Activated naive CD8-positive, alpha-beta T cell treated with anti-CD3 and anti-CD28 coated beads for 36 hours (primary cell): ENCODE data around the gene LINGO1. TPM values are rescaled to one million over a fixed set of nuclear protein-coding genes. Genes with fewer than 3 reads are reported as not detected.

Source experiments
- DNase-seq: peaks from one replicate; pipeline ENCODE4 v3.0.0; 2021
- H3K27ac Mint-ChIP-seq: one replicate; pipeline ENCODE4 v1.8.0; 2022; ENCODE audit warnings: mild to moderate bottlenecking, moderate library complexity, mixed read lengths
- H3K27me3 Mint-ChIP-seq: one replicate; pipeline ENCODE4 v1.8.0; 2022; ENCODE audit warnings: mild to moderate bottlenecking, mixed read lengths
- H3K36me3 Mint-ChIP-seq: one replicate; pipeline ENCODE4 v1.8.0; 2021; ENCODE audit warnings: mild to moderate bottlenecking, mixed read lengths
- H3K4me1 Mint-ChIP-seq: one replicate; pipeline ENCODE4 v1.8.0; 2021; ENCODE audit warnings: mixed read lengths
- H3K4me3 Mint-ChIP-seq: one replicate; pipeline ENCODE4 v1.8.0; 2022; ENCODE audit warnings: mild to moderate bottlenecking, moderate library complexity, mixed read lengths
- H3K9me3 Mint-ChIP-seq: one replicate; pipeline ENCODE4 v1.8.0; 2022; ENCODE audit warnings: mixed read lengths
- total RNA-seq, 2 experiments: library from RNA; stranded (reverse); gene quantifications; one replicate each; pipeline ENCODE4 v1.2.3, GENCODE V29; 2021

The LINGO1 gene
- total RNA-seq, 2 experiments from 2014 or later = not detected

DNA sequence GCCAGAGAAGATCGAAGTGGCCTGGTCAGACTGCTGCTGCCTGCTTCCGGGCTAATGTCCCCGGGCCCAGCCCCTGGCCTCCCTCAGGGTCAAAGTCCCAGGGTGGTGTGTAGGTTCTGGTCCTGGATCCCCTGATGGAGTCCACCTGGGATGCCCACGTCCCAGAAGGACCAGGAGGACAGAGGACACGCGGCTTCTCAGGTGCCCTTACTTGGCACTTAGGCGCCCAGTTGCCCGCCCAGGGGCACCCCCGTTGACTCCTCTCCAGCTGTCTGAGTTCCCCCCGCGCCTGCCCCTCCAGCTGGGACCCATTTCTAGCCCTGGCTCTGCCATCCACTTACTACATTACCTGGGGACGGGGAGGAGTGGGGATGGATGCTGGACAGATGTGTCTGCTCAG, 44.6 kb downstream of the LINGO1 start:
- H3K4me1 Mint-ChIP-seq = no peaks in the 10 kb centered on the region
- no peak overlapping the region for H3K4me3 Mint-ChIP-seq
- no peak for DNase-seq
- H3K27ac Mint-ChIP-seq = no peak overlapping the region
- H3K9me3 Mint-ChIP-seq = no peaks in the 10 kb centered on the region
- no peaks in the 10 kb centered on the region for H3K27me3 Mint-ChIP-seq
- no peaks in the 10 kb centered on the region for H3K36me3 Mint-ChIP-seq

- Mint-ChIP-seq H3K36me3 (no peaks in the 10 kb centered on the region), H3K4me3 (no peak overlapping the region), H3K27me3 (no peaks in the 10 kb centered on the region), H3K9me3 (no peaks in the 10 kb centered on the region), H3K27ac (no peak overlapping the region), H3K4me1 (no peaks in the 10 kb centered on the region)
- DNase-seq = no peak
These were observed 48.0 kb downstream of the LINGO1 start for GRCh38 chr15:77584691-77585090.

GRCh38 chr15:77584201-77584600, 48.5 kb downstream of the LINGO1 start:
- Mint-ChIP-seq H3K27ac (no peak overlapping the region), H3K27me3 (no peaks in the 10 kb centered on the region), H3K9me3 (no peaks in the 10 kb centered on the region), H3K4me3 (no peak overlapping the region), H3K4me1 (no peaks in the 10 kb centered on the region), H3K36me3 (no peaks in the 10 kb centered on the region)
- DNase-seq = no peak

DNA sequence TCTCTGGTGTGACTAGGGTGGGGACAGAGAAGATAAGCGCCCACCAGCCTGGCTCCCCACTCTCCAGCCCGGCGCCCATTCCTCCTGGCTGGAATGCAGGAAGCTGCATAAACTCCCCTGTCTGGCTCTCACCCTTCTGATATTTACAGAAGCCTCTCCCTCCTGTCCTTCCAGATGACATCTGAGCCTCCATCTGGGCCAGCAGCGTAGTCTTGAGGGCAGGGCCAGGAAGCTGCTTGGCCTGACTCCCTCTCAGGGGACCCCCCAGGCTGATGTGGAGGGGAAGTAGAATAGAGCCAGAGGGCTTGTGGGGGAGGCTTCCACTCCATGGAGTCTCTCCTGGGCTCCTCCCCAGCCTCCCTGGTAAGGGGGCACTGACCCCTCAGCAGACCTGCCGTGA, 49.9 kb downstream of the LINGO1 start:
- no peak for DNase-seq
- Mint-ChIP-seq H3K4me1 (no peaks in the 10 kb centered on the region), H3K4me3 (no peak overlapping the region), H3K27me3 (no peaks in the 10 kb centered on the region), H3K9me3 (no peaks in the 10 kb centered on the region), H3K36me3 (no peaks in the 10 kb centered on the region), H3K27ac (no peak overlapping the region)

DNA sequence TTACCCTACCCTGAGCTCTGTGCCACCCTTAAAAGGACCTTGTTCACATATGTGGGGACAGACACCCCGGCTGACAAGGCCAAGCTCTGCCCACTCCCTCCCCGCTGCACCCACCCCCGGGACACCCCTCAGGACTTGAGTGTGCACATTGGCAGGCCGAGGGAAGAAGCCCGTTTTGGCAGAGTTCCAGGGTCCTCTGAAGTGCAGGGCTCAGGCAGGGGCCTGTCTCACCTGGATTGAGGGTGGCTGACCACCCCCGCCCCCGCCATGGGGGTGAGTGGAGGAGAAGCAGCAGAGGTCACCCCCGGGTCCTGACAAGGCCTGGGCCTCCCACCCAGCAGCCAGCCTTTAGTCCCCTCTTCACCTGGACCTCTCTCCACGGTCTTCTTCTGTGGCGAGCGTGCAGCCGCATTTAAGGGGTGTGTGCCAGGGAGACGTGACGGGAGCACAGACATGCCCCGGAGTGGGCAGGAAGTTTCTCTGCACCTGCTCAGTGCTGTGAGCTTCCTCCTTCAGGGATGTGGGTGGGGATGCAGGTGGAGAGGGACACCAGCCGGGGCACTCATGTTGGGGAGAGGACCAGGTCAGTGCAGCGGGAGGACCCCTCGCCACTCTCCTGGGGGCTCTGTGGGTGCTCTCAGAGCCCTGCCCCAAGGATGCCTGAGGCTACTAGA, 50.7 kb downstream of the LINGO1 start:
- H3K27ac Mint-ChIP-seq = no peak overlapping the region
- no peak for DNase-seq
- no peaks in the 10 kb centered on the region for H3K9me3 Mint-ChIP-seq
- H3K4me1 Mint-ChIP-seq = no peaks in the 10 kb centered on the region
- H3K4me3 Mint-ChIP-seq = no peak overlapping the region
- no peaks in the 10 kb centered on the region for H3K27me3 Mint-ChIP-seq
- H3K36me3 Mint-ChIP-seq = no peaks in the 10 kb centered on the region

DNA sequence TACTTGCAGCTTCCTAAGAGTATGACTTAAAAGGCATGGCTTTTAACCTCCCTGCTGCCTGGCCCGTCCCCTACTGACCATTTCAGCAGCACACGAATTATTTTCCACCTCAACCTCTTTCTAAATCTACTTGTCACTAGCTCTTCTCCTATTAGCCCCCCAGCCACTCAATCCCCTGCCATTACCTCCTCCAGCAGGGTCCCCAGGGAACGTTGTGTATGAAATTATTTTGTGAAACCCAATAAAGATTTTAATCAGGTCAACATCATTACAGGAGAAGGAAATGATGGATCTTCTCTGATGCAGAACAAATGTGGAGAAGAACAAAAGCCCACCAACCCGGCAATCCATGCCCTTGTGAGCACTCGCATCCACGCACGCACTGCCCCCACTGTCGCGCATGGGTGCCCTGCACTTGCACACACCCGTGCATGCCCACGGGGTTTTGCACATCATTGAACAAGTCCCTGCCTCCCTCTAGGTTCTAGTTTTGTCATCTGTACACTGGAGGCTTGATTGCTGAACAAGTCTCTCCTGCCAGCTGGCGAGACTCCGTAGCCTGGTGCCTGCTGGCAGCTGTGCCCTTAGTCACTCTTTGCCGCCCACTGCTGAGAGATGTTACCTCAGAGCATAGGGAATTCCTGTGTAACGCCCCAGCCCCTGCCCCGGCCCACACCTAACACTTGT, 51.6 kb downstream of the LINGO1 start:
- H3K36me3 Mint-ChIP-seq = no peaks in the 10 kb centered on the region
- DNase-seq = no peak
- H3K4me3 Mint-ChIP-seq = no peak overlapping the region
- no peaks in the 10 kb centered on the region for H3K4me1 Mint-ChIP-seq
- H3K27me3 Mint-ChIP-seq = no peaks in the 10 kb centered on the region
- H3K27ac Mint-ChIP-seq = no peak overlapping the region
- H3K9me3 Mint-ChIP-seq = no peaks in the 10 kb centered on the region

DNA sequence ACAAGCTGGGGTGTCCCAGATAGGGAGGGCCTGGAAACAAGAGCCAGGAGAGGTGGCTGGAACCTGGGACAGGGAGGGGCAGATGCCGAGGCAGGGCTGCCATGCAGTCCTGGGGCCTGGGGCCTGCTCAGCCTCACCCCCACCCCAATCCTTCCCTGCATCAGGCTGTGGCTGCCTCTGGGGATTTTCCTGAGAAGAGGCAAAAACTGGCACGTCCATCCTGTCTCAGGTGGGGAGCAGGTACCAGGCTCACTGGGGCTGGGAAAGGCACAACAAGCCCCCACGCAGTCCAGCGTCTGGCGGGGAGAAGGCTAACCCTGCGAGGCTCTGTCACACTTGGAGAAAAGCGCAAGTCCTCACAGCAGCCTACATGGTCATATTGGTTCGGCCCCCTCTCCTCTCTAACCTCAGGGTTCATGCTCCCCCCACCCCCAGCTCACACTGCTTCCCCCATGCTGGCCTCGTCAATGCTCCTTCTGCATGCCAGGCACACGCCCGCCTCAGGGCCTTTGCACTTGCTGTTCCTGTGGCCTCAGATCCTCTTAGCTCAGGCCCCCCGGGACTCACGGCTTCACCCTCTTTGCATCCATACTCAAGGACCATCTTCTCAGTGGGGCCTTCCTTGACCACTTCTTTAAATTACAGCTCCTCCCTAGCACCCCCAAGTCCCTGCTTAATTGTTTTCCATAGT, 53.1 kb downstream of the LINGO1 start:
- Mint-ChIP-seq H3K27ac (no peak overlapping the region), H3K9me3 (no peaks in the 10 kb centered on the region), H3K27me3 (no peaks in the 10 kb centered on the region), H3K4me3 (no peak overlapping the region), H3K36me3 (no peaks in the 10 kb centered on the region), H3K4me1 (no peaks in the 10 kb centered on the region)
- DNase-seq = no peak

DNA sequence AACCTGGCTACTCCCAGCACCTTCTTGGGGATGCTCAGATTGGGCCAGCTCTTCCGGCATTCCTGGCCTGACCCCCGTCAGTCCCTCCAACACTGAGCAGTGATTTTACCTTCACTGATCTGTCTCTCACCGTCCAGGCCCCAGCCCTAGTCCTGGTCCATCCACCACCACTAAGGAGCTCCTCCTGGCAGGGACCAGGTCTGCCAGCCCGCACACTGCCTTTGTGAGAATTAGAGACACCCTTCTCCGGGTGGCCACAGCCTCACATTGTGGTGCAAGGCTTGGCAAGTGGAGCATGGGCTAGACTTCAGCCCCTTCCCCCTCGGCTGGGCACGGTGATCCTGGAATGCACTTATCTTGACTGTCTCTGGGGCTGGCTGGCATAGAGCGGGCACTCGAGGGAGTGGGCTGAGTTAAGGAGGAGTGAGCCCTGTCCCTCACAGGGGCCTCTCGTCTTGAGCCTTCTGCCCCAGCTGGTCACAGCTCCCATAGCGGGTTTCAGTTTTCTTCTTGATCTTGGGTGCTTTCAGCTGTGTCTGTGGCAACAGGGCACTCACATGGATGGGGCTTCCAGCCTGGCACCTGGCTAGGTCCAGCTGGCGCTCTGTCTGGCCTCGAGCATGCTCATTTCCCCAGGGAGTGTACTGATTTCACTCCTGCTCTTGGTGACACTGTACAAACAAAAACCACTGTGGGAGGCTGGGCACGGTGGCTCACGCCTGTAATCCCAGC, 53.9 kb downstream of the LINGO1 start:
- Mint-ChIP-seq H3K9me3 (no peaks in the 10 kb centered on the region), H3K27me3 (no peaks in the 10 kb centered on the region), H3K27ac (no peak overlapping the region), H3K36me3 (no peaks in the 10 kb centered on the region), H3K4me1 (no peaks in the 10 kb centered on the region), H3K4me3 (no peak overlapping the region)
- no peak for DNase-seq

- Mint-ChIP-seq H3K9me3 (no peaks in the 10 kb centered on the region), H3K36me3 (no peaks in the 10 kb centered on the region), H3K27ac (no peak overlapping the region), H3K4me3 (no peak overlapping the region), H3K4me1 (no peaks in the 10 kb centered on the region), H3K27me3 (no peaks in the 10 kb centered on the region)
- DNase-seq = no peak
These were observed 55.3 kb downstream of the LINGO1 start for GRCh38 chr15:77577366-77577950.

GRCh38 chr15:77576538-77576937, 56.2 kb downstream of the LINGO1 start:
- Mint-ChIP-seq H3K4me3 (no peak overlapping the region), H3K4me1 (no peaks in the 10 kb centered on the region), H3K36me3 (no peaks in the 10 kb centered on the region), H3K27ac (no peak overlapping the region), H3K9me3 (no peaks in the 10 kb centered on the region), H3K27me3 (no peaks in the 10 kb centered on the region)
- no peak for DNase-seq

GRCh38 chr15:77575203-77575934, 57.3 kb downstream of the LINGO1 start:
- H3K4me3 Mint-ChIP-seq = no peak overlapping the region
- no peak overlapping the region for H3K27ac Mint-ChIP-seq
- H3K9me3 Mint-ChIP-seq = no peaks in the 10 kb centered on the region
- H3K4me1 Mint-ChIP-seq = no peaks in the 10 kb centered on the region
- no peaks in the 10 kb centered on the region for H3K27me3 Mint-ChIP-seq
- DNase-seq = no peak
- H3K36me3 Mint-ChIP-seq = no peaks in the 10 kb centered on the region

DNA sequence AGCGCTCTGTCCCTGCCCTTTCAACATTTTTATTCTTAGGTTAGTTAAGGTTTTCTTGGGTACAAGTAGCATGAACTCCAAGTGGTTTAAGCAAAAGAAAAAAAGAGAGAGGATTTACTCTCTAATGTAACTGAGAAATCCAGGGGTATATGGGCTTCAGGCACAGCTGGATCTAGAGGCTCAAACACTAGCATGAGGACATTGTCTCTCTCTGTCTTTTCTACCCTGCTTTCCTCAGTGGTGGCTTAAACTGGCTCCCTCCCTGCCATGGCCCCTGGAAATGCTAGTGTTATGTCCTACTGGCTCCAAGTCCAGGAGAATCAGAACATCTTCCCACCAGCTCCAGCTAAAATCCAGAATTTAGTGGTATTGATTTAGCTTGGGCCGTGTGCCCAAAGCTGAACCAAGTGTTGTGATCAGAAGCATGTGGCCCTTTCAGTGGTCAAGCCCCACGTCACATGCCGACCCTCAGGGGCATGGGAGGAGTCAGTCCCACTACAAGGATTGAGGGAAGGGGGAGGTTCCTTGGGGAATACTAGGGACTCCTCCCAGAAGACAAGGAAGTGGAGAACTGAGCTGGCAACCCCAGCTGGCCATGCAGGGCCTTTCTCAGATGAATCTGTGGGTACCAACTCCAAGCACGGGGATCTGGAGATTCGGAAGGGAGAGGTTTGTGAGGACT, 58.0 kb downstream of the LINGO1 start:
- Mint-ChIP-seq H3K9me3 (no peaks in the 10 kb centered on the region), H3K36me3 (no peaks in the 10 kb centered on the region), H3K27me3 (no peaks in the 10 kb centered on the region), H3K4me3 (no peak overlapping the region), H3K27ac (no peak overlapping the region), H3K4me1 (peaks cover 1% of the 10 kb centered on the region)
- no peak for DNase-seq

DNA sequence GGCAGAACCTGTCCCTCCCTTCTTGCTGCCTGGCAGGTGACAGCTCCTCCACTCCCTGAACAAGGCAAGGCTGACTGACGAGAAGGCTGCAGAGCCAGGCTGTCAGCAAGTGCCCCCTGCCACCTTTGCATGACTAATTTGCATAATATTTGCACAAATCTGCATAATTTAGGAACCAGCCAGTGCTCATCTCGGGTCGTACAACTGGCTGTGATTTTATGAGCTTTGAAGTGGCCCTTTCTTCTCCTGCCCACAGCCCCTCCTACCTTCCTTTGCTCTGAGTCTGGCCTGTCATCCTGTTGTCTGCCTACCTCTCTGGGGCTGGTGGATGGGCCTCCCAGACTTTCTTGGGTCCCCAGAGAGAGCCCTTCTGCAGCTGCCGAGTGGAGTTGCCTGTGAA, 58.9 kb downstream of the LINGO1 start:
- Mint-ChIP-seq H3K27ac (no peak overlapping the region), H3K36me3 (no peaks in the 10 kb centered on the region), H3K9me3 (no peaks in the 10 kb centered on the region), H3K4me3 (no peak overlapping the region), H3K27me3 (no peaks in the 10 kb centered on the region), H3K4me1 (peaks cover 2% of the 10 kb centered on the region)
- DNase-seq = no peak

GRCh38 chr15:77572186-77572585, 60.5 kb downstream of the LINGO1 start:
- no peaks in the 10 kb centered on the region for H3K36me3 Mint-ChIP-seq
- peaks cover 2% of the 10 kb centered on the region for H3K4me1 Mint-ChIP-seq
- DNase-seq = no peak
- no peak overlapping the region for H3K27ac Mint-ChIP-seq
- H3K4me3 Mint-ChIP-seq = no peak overlapping the region
- H3K27me3 Mint-ChIP-seq = no peaks in the 10 kb centered on the region
- no peaks in the 10 kb centered on the region for H3K9me3 Mint-ChIP-seq
